ENCODE measurements around the gene RAB1A.

DNA sequence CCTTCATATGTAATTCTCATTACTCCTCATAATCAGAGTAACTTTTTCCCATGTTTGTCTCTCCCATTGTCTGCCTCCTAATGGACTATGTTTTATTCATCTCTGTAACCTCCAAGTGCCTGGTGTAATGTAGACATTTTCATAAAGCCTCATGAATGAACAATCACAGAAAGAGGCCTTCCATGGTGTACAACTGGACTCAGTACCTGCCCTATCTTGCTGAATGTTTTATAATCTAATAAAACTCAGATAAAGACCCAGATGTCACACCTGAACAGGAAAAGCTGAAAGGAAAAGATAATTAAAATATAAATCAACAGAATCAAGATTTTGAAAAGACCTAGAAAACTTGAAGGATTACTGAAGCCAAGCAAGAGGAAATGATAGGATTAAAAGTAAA, 36.7 kb downstream of the RAB1A start:
- TF ChIP-seq, protein P1, sequence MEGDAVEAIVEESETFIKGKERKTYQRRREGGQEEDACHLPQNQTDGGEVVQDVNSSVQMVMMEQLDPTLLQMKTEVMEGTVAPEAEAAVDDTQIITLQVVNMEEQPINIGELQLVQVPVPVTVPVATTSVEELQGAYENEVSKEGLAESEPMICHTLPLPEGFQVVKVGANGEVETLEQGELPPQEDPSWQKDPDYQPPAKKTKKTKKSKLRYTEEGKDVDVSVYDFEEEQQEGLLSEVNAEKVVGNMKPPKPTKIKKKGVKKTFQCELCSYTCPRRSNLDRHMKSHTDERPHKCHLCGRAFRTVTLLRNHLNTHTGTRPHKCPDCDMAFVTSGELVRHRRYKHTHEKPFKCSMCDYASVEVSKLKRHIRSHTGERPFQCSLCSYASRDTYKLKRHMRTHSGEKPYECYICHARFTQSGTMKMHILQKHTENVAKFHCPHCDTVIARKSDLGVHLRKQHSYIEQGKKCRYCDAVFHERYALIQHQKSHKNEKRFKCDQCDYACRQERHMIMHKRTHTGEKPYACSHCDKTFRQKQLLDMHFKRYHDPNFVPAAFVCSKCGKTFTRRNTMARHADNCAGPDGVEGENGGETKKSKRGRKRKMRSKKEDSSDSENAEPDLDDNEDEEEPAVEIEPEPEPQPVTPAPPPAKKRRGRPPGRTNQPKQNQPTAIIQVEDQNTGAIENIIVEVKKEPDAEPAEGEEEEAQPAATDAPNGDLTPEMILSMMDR (IDR thresholded peaks at IDR 0.05 in 4 of 5, conservative IDR thresholded peaks at IDR 0.05 in 1 of 5): no peak
- no peak for TF ChIP-seq POLR2A (IDR thresholded peaks at IDR 0.05)
